ENCODE measurements around the gene CCDC51.

DNA sequence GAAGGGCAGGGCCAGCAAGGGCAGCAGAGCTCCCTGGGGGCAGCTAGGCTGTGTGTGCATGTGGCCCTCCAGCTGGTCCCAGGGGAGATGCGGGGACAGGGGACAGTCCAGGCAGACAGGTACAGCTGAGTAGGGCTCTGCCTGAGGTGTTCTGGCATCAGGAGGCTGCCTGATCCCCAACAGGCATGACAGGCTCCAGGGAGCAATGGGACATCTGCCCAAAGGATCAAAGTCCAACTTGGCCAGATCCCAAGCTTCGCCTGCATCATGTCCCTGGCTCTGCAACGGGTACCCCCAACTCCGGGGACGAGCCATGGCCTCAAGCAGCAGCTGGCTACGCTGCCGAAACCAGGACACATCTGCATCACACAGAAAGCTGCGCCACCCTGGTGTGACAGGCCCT, 28.4 kb upstream of the CCDC51 start:
- TF ChIP-seq RAD21 (IDR thresholded peaks at IDR 0.05; ENCODE audit: low read length) (no peak), MEF2A (IDR thresholded peaks at IDR 0.05; ENCODE audit: borderline replicate concordance, low read depth) (no peak), EP300 (IDR thresholded peaks at IDR 0.05; ENCODE audit: borderline replicate concordance in 1 of 2, low read depth in 1 of 2, low read length in 1 of 2) (no peak), REST (IDR thresholded peaks at IDR 0.05; ENCODE audit: low read depth, low read length) (no peak), POLR2AphosphoS5 (IDR thresholded peaks at IDR 0.05; ENCODE audit: low read depth, low read length) (no peak), SMC3 (IDR thresholded peaks at IDR 0.05; ENCODE audit: low read depth, low read length) (no peak), SIN3A (IDR thresholded peaks at IDR 0.05; ENCODE audit: borderline replicate concordance, low read depth, low read length) (no peak), NFIC (IDR thresholded peaks at IDR 0.05; ENCODE audit: borderline replicate concordance) (no peak), YY1 (IDR thresholded peaks at IDR 0.05; ENCODE audit: low read depth) (no peak), RFX5 (IDR thresholded peaks at IDR 0.05; ENCODE audit: low read length) (no peak)
- TF ChIP-seq, protein P1, sequence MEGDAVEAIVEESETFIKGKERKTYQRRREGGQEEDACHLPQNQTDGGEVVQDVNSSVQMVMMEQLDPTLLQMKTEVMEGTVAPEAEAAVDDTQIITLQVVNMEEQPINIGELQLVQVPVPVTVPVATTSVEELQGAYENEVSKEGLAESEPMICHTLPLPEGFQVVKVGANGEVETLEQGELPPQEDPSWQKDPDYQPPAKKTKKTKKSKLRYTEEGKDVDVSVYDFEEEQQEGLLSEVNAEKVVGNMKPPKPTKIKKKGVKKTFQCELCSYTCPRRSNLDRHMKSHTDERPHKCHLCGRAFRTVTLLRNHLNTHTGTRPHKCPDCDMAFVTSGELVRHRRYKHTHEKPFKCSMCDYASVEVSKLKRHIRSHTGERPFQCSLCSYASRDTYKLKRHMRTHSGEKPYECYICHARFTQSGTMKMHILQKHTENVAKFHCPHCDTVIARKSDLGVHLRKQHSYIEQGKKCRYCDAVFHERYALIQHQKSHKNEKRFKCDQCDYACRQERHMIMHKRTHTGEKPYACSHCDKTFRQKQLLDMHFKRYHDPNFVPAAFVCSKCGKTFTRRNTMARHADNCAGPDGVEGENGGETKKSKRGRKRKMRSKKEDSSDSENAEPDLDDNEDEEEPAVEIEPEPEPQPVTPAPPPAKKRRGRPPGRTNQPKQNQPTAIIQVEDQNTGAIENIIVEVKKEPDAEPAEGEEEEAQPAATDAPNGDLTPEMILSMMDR (IDR thresholded peaks at IDR 0.05) = no peak
- TF ChIP-seq, protein P2, sequence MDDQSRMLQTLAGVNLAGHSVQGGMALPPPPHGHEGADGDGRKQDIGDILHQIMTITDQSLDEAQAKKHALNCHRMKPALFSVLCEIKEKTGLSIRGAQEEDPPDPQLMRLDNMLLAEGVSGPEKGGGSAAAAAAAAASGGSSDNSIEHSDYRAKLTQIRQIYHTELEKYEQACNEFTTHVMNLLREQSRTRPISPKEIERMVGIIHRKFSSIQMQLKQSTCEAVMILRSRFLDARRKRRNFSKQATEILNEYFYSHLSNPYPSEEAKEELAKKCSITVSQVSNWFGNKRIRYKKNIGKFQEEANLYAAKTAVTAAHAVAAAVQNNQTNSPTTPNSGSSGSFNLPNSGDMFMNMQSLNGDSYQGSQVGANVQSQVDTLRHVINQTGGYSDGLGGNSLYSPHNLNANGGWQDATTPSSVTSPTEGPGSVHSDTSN (IDR thresholded peaks at IDR 0.05) = no peak
